Psoas muscle (tissue), 8 donors: ENCODE measurements around the gene SIK3. TPM values are rescaled to one million over a fixed set of nuclear protein-coding genes. Genes with fewer than 3 reads are reported as not detected.

Experiments
- ATAC-seq, 4 donors: fragments of 200-7000 bp; cut with Tn5 transposase; one replicate each; pipeline ENCODE4 v1.9.1; 2020; ENCODE audit warnings: moderate library complexity in 3 of 4, mild to moderate bottlenecking in 2 of 4
- DNase-seq, 2 donors: peaks; one replicate each; pipeline ENCODE4 v3.0.0-alpha.2; 2020
- H3K27ac ChIP-seq: fragments of 200-600 bp; one replicate; pipeline ENCODE4 v1.8.0; 2022
- H3K27me3 ChIP-seq, 3 donors: fragments of 200-600 bp in 1 of 3; one replicate each; pipeline versions ENCODE4 v1.6.1 to v1.8.0; 2013 to 2022; ENCODE audit warnings: low read length in 2 of 3, mild to moderate bottlenecking in 2 of 3, moderate library complexity in 1 of 3; ENCODE audit not compliant: insufficient read depth in 3 of 3
- H3K36me3 ChIP-seq, 2 donors: fragments of 200-600 bp in 1 of 2; one replicate each; pipeline versions ENCODE4 v1.6.1 to v1.8.0; 2013 to 2022; ENCODE audit warnings: low read depth in 1 of 2, mild to moderate bottlenecking in 1 of 2, moderate library complexity in 1 of 2; ENCODE audit not compliant: insufficient read depth in 1 of 2
- H3K4me1 ChIP-seq: fragments of 200-600 bp; one replicate; pipeline ENCODE4 v1.8.0; 2022
- H3K4me3 ChIP-seq: fragments of 200-600 bp; one replicate; pipeline ENCODE4 v1.8.0; 2022; ENCODE audit warnings: mild to moderate bottlenecking
- H3K9me3 ChIP-seq: fragments of 200-600 bp; one replicate; pipeline ENCODE4 v1.8.0; 2022
- WGBS, 3 donors: extraction: QIAGEN DNeasy Blood & Tissue Kit; methylation state at CpG; one replicate each; pipeline versions ENCODE4 v1.1.6 to v1.1.7; 2013; 5-methylcytosine and 5-hydroxymethylcytosine counted together
- intact Hi-C, 2 donors: fragments of 100-400 bp; cut with DNase I; formaldehyde crosslinking; loops; one replicate each; pipeline versions ENCODE4 v1.11.0 to v1.14.2; 2022
- polyA plus RNA-seq, 3 donors: library from polyadenylated mRNA; stranded (reverse); fragments of 200-250 nt; gene quantifications; one replicate each; pipeline ENCODE4 v1.2.3, GENCODE V29; 2013
- total RNA-seq, 4 donors: library from RNA; stranded (reverse); fragmentation: NEBNext Ultra II Directional in 2 of 4; extraction: Animal tissue kit (Norgen Biotek cat#: 25700) in 2 of 4; gene quantifications; one replicate each; pipeline versions ENCODE4 v1.2.1 to v1.2.4, GENCODE V29; 2021 to 2023
- TF ChIP-seq, protein P1 (sequence below): fragments of 200-600 bp; IDR thresholded peaks from one replicate; pipeline ENCODE4 v1.8.0; 2022; ENCODE audit warnings: antibody characterized with exemption
- donor health status: healthy with polysubstance abuse.
- donor health status: DM: no; HTN: no; CAD: no; lungs with moderate emphysema.
- donor health status: Bipolar disorder and iron deficiency.
- donor health status: healthy.
- donor health status: DM: yes; HTN: yes; CAD: no.
- donor health status: DM: no; HTN: no; CAD: no.
- donor health status: DM: no; HTN: no; CAD: no.
- donor health status: DM: yes; HTN: yes; CAD: no.

The SIK3 gene
- total and polyA plus RNA-seq, 7 donors: 16.3 to 47.4 (median 39.8) TPM

DNA sequence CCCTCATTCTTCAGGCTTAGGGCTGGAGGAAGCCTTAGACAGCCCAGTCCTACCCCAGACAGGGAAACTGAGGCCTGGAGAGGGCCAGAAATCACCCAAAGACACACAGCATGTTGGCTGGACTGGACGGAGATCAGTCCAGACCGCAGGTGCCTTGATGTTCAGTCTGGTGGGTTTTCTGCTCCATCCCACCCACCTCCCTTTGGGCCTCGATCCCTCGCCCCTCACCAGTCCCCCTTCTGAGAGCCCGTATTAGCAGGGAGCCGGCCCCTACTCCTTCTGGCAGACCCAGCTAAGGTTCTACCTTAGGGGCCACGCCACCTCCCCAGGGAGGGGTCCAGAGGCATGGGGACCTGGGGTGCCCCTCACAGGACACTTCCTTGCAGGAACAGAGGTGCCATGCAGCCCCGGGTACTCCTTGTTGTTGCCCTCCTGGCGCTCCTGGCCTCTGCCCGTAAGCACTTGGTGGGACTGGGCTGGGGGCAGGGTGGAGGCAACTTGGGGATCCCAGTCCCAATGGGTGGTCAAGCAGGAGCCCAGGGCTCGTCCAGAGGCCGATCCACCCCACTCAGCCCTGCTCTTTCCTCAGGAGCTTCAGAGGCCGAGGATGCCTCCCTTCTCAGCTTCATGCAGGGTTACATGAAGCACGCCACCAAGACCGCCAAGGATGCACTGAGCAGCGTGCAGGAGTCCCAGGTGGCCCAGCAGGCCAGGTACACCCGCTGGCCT is 267.9 kb downstream of the SIK3 start:
- intact Hi-C loops: no loop called here
- 94 to 95% (median 94%) methylated on average over 13 to 17 of the region's 17 CpGs for WGBS, 3 donors
- Histone ChIP-seq H3K36me3 (no peaks in the 10 kb centered on the region), H3K4me3 (no peak overlapping the region), H3K4me1 (peaks cover 4% of the 10 kb centered on the region), H3K27ac (no peak overlapping the region), H3K27me3 (no peaks in the 10 kb centered on the region), H3K9me3 (no peaks in the 10 kb centered on the region)
- DNase-seq (no peak), ATAC-seq (no peak)
- TF ChIP-seq, protein P1, sequence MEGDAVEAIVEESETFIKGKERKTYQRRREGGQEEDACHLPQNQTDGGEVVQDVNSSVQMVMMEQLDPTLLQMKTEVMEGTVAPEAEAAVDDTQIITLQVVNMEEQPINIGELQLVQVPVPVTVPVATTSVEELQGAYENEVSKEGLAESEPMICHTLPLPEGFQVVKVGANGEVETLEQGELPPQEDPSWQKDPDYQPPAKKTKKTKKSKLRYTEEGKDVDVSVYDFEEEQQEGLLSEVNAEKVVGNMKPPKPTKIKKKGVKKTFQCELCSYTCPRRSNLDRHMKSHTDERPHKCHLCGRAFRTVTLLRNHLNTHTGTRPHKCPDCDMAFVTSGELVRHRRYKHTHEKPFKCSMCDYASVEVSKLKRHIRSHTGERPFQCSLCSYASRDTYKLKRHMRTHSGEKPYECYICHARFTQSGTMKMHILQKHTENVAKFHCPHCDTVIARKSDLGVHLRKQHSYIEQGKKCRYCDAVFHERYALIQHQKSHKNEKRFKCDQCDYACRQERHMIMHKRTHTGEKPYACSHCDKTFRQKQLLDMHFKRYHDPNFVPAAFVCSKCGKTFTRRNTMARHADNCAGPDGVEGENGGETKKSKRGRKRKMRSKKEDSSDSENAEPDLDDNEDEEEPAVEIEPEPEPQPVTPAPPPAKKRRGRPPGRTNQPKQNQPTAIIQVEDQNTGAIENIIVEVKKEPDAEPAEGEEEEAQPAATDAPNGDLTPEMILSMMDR: no peak

DNA sequence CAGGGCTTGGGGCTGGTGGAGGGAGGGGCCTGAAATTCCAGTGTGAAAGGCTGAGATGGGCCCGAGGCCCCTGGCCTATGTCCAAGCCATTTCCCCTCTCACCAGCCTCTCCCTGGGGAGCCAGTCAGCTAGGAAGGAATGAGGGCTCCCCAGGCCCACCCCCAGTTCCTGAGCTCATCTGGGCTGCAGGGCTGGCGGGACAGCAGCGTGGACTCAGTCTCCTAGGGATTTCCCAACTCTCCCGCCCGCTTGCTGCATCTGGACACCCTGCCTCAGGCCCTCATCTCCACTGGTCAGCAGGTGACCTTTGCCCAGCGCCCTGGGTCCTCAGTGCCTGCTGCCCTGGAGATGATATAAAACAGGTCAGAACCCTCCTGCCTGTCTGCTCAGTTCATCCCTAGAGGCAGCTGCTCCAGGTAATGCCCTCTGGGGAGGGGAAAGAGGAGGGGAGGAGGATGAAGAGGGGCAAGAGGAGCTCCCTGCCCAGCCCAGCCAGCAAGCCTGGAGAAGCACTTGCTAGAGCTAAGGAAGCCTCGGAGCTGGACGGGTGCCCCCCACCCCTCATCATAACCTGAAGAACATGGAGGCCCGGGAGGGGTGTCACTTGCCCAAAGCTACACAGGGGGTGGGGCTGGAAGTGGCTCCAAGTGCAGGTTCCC is 268.6 kb downstream of the SIK3 start, which contains the start of gene APOC3:
Gene APOC3 (plus strand): TSS at position 383 of the 659 bp plus-strand sequence. CDS start 676 bp downstream, outside the sequence.
- Histone ChIP-seq H3K27me3 (no peaks in the 10 kb centered on the region), H3K36me3 (no peaks in the 10 kb centered on the region), H3K4me3 (no peak within 1 kb of the TSS), H3K4me1 (no peaks in the 10 kb centered on the region), H3K9me3 (no peaks in the 10 kb centered on the region), H3K27ac (no peak within 1 kb of the TSS)
- no peak for ATAC-seq
- WGBS, 3 donors: 74 to 75% (median 75%) methylated on average over 9 of the region's 9 CpGs
- DNase-seq: no peak
- TF ChIP-seq, protein P1: no peak
- intact Hi-C loops: no loop called here

GRCh38 chr11:116828632-116829524 is 269.4 kb downstream of the SIK3 start:
- ATAC-seq (no peak), DNase-seq (no peak)
- no peaks in the 10 kb centered on the region for H3K9me3 ChIP-seq
- TF ChIP-seq, protein P1: no peak
- no peak overlapping the region for H3K4me3 ChIP-seq
- intact Hi-C loops: no loop called here
- H3K27me3 ChIP-seq: no peaks in the 10 kb centered on the region
- H3K36me3 ChIP-seq: no peaks in the 10 kb centered on the region
- 68 to 71% (median 69%) methylated on average over 12 to 16 of the region's 16 CpGs for WGBS, 3 donors
- H3K27ac ChIP-seq: no peak overlapping the region
- H3K4me1 ChIP-seq: no peaks in the 10 kb centered on the region

DNA sequence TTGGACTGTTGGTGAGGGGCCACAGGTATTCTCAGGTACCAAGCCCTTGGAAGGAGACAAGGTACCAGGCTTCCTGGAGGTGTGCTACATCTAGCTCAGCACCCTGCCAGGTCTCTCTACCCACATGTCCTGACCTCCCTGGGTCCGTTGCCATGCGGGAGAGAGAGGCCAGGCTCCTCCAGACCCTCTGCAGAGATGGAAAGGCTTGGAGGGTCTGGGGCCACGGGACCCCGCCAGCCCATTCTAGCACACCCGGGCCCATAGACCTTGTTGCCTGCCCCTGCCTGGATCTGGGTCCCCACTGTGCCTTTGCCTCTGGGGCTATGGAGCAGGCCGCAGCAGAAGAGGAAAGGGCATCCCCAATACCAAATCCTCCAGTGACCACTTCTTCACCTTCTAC is 270.8 kb downstream of the SIK3 start:
- Histone ChIP-seq H3K27me3 (no peaks in the 10 kb centered on the region), H3K36me3 (no peaks in the 10 kb centered on the region), H3K27ac (no peak overlapping the region), H3K4me1 (no peaks in the 10 kb centered on the region), H3K4me3 (no peak overlapping the region), H3K9me3 (no peaks in the 10 kb centered on the region)
- no peak for DNase-seq
- TF ChIP-seq, protein P1: no peak
- intact Hi-C loops: no loop called here
- no peak for ATAC-seq
- WGBS, 3 donors: 96 to 98% (median 96%) methylated on average over 4 to 6 of the region's 6 CpGs
